Fibroblast of villous mesenchyme (primary cell): ENCODE results near the gene TMOD1. TPM values are rescaled to one million over a fixed set of nuclear protein-coding genes. Genes with fewer than 3 reads are reported as not detected.

Experiments
- DNase-seq: peaks from one replicate; pipeline ENCODE4 v3.0.0-alpha.2; 2010; ENCODE audit warnings: low read depth
- H3K4me3 ChIP-seq: 2 replicates; pipeline ENCODE4 v1.5.1; 2011; ENCODE audit warnings: low read depth, mild to moderate bottlenecking, low read length
- CTCF ChIP-seq: IDR thresholded peaks from 2 replicates; pipeline ENCODE4 v1.5.1; 2012; ENCODE audit warnings: low read depth, mild to moderate bottlenecking, low read length; ENCODE audit not compliant: insufficient read depth
- total RNA-seq: library from RNA; depleted of rRNA; stranded (reverse); fragments of >200 nt; gene quantifications from 2 replicates; pipeline ENCODE4 v1.2.3, GENCODE V29; 2012

Gene TMOD1
- total RNA-seq, 1 donor, result 0.43 TPM

GRCh38 chr9:97534185-97534584 is 32.7 kb downstream of the TMOD1 start:
- no peak for DNase-seq
- no peak for TF ChIP-seq CTCF
- H3K4me3 ChIP-seq, result no peak overlapping the region

- no peak overlapping the region for H3K4me3 ChIP-seq
- TF ChIP-seq CTCF, result no peak
- DNase-seq, result no peak
Measured at GRCh38 chr9:97534961-97535594, 33.6 kb downstream of the TMOD1 start.

GRCh38 chr9:97535771-97536170 is 34.3 kb downstream of the TMOD1 start:
- no peak overlapping the region for H3K4me3 ChIP-seq
- DNase-seq, result no peak
- TF ChIP-seq CTCF, result no peak

DNA sequence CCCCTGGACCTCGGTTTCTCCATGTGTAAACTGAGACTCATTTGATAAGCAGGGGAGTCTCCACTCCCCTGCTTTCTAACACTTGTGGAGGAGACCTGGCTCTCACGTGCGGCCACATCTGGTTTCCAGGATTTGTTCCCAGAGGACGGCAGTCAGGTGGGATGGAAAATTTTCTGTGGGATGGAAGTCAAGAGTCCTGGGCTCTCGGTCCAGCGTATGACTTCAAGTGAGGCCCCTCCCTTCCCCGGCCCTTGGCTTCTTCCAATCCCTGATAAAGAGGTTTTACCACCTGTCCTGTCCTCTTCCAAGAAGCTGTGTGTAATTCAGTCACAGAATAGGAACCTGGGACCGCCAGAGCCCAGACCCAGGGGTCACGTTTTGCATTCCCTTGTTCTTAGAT is 35.0 kb downstream of the TMOD1 start:
- no peak overlapping the region for H3K4me3 ChIP-seq
- no peak for TF ChIP-seq CTCF
- DNase-seq, result no peak

- H3K4me3 ChIP-seq, result no peak overlapping the region
- TF ChIP-seq CTCF, result no peak
- no peak for DNase-seq
Measured at GRCh38 chr9:97543561-97543960, 42.1 kb downstream of the TMOD1 start.

GRCh38 chr9:97545486-97545885 is 44.0 kb downstream of the TMOD1 start:
- no peak overlapping the region for H3K4me3 ChIP-seq
- no peak for DNase-seq
- TF ChIP-seq CTCF, result no peak
